Fibroblast of villous mesenchyme (primary cell): ENCODE measurements around the gene KRABD2.
"Not testable (repeated sequence)": the region's sequence is repeated elsewhere in the genome, so short reads cannot be mapped to it uniquely, and the experiment has no call there.

Experiments used
- DNase-seq: peaks from one replicate; pipeline ENCODE4 v3.0.0-alpha.2; 2010; ENCODE audit warnings: low read depth
- H3K4me3 ChIP-seq: 2 replicates; pipeline ENCODE4 v1.5.1; 2011; ENCODE audit warnings: low read depth, mild to moderate bottlenecking, low read length
- CTCF ChIP-seq: IDR thresholded peaks from 2 replicates; pipeline ENCODE4 v1.5.1; 2012; ENCODE audit warnings: low read depth, mild to moderate bottlenecking, low read length; ENCODE audit not compliant: insufficient read depth

KRABD2 gene

DNA sequence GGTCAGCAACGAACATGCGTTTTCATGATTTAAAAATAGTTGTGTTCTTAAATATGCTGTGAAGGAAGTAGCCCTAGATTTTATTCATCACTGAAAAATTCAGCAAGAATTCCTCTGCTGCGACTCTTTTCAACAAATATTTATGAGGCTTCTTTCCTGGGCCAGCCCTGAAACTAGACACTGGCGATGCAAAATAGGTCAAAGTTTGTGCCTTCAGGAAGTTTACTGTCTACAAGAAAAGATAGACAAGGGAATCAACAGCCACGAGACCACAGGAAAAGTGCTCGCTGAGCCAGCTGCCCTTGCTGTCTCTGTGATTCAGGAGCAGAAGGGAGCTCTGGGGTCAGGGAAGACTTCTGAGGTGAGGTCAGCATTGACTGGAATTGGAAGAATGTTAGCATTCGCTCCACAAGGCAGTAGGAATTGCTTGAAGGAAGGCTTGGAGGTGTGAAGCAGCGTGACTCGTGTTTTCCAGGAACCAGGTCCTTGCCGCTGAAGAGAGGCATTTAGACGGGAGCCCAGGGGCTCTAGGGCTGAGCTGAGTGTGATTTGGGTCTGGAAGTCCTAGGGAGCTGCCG lies 8.4 kb upstream of the KRABD2 start:
- peak; percentile 91 for DNase-seq
- H3K4me3 ChIP-seq: peak overlapping the region; percentile 89
- no peak for TF ChIP-seq CTCF

DNA sequence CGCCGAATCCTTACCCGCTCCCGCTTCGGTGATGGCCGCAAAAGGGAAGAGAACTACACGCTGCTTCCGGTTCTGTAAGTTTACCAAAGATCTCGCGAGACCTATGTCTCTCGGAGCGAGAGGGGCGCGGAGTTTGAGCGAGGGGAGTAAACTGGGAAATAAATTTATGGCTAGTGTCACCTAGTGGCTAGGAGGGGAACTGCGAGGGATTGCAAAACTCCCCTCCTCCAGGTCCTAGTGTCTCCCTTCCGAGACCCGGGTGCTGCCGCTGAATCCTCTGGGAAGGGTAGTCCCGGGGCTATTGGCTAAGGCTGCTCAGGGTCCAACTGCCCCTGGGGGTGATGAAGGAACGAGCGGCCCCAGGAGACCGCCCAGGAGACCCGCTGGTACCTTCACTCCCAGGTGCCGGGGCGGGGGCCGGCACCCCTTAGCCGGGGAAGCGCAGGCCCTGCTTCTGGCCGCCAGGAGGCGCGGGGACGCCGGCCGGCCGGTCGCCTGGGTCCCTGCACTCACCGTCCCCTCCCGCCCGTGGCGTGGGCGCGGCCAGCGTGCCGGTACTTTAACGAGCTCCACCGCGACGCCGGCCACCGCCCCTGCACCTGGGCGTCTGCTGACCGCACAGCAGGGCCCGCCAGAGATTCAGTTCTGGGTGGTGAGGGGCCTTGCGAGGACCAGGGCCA lies 6.8 kb upstream of the KRABD2 start, which contains the start of gene RPL26:
RPL26 (minus strand) TSS at position 51 of the 680 bp plus-strand sequence. CDS start 883 bp downstream, outside the sequence.
- DNase-seq: peak; percentile 99
- peak within 1 kb of the TSS; percentile 89 for H3K4me3 ChIP-seq
- TF ChIP-seq CTCF: peak; percentile 84

GRCh38 chr17:8382880-8383142 lies 6.3 kb upstream of the KRABD2 start:
- peak overlapping the region; percentile 89 for H3K4me3 ChIP-seq
- TF ChIP-seq CTCF: no peak
- DNase-seq: no peak

DNA sequence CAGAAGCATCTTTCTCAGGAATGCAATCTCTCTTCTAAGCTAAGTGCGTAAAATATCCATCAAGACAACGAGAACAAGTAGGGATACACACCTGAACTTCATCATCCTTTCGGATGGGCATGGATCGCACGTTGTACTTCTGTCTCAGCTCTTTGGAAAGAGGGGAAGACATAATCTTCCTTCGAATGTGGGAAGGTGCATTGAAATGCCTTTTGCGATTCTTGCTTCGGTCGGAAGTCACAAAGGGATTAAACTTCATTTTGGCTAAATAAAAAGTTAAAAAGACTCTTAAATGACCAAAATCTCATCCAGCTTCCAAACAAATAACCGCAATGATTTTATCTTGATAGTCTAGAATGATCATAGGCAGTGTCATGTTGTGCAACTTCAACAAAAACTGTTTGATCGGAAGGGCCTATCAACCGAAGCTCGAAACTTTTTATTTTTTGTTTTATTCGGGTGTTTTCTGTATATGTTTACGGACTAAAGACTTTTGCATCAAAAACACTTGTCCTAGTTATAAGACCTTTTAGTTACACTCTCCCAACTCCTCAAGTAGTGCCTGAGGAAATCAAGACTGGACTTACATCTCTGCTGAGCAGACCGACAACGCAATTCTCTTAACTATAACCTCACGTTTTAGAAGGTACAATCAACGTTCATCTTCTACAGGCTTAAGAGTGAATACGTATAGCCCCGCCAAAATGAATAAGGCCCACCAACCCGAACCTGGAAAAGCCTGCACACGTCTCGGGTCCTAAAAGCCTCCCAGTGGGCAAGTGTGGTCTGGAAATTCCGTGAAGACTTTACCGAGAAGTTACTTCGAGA lies 5.8 kb upstream of the KRABD2 start:
- peak; percentile 23 for DNase-seq
- peak overlapping the region; percentile 89 for H3K4me3 ChIP-seq
- no peak for TF ChIP-seq CTCF

DNA sequence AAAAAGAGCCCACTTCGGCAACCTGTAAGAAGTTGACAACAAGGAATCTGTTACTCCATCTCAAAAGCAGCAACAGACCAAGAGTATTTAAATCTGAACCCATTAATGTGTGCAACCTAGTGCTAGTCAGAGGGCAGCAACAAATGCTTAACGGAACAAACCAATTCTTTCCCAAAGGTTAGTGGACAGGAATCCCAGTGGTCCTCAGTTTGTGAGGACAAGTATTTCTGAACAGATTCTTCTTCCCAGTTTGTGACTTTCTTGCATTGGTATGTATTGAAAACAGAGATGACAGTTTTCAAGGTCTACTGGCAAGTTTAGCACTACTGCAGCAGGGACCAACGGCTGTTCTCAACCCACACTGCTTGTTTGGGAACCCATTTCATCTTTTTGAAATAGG lies 3.5 kb upstream of the KRABD2 start:
- TF ChIP-seq CTCF: no peak
- no peak overlapping the region for H3K4me3 ChIP-seq
- no peak for DNase-seq

DNA sequence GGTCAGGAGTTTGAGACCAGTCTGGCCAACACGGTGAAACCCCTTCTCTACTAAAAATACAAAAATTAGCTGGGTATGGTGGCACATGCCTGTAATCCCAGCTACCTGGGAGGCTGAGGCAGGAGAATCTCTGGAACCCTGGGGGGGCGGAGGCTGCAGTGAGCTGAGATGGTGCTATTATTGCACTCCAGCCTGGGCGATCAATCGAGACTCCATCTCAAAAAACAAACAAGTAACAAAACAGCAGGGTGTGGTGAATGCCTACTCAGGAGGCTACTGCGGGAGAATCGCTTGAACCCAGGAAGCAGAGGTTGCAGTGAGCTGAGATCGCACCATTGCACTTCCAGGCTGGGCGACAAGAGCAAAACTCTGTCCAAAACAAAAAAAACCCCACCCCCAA lies 1.6 kb upstream of the KRABD2 start:
- DNase-seq, H3K4me3 ChIP-seq: not testable (repeated sequence)

DNA sequence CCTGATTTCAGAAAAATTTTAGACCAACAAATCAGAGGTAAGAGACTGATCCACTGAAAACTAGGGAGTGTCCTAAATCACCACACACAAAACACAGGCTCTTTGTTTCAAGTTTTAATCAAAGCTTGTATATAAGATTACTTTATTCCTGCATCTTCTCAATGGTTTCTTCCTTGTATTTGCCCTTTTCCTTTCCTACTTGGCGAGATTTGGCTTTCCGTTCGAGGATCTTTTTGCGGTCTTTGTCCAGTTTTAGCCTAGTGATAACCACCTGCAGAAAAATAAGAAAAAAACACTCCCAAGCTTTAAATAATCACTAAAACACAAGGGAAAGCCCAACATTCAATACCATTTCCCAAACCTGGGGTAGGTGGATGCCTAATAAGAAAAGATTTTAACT lies 918 bp upstream of the KRABD2 start:
- no peak for DNase-seq
- H3K4me3 ChIP-seq: no peak overlapping the region
- TF ChIP-seq CTCF: no peak
